NOMO-1 (cell line): ENCODE measurements around the gene MYH11.
"Not testable (repeated sequence)": the region's sequence is repeated elsewhere in the genome, so short reads cannot be mapped to it uniquely, and the experiment has no call there.

Experiments used
- DNase-seq, 2 experiments: peaks; one replicate each; lab custom pipeline; 2025; ENCODE audit not compliant: unreplicated experiment in 2 of 2; lab: John Stamatoyannopoulos, UW

MYH11 gene

DNA sequence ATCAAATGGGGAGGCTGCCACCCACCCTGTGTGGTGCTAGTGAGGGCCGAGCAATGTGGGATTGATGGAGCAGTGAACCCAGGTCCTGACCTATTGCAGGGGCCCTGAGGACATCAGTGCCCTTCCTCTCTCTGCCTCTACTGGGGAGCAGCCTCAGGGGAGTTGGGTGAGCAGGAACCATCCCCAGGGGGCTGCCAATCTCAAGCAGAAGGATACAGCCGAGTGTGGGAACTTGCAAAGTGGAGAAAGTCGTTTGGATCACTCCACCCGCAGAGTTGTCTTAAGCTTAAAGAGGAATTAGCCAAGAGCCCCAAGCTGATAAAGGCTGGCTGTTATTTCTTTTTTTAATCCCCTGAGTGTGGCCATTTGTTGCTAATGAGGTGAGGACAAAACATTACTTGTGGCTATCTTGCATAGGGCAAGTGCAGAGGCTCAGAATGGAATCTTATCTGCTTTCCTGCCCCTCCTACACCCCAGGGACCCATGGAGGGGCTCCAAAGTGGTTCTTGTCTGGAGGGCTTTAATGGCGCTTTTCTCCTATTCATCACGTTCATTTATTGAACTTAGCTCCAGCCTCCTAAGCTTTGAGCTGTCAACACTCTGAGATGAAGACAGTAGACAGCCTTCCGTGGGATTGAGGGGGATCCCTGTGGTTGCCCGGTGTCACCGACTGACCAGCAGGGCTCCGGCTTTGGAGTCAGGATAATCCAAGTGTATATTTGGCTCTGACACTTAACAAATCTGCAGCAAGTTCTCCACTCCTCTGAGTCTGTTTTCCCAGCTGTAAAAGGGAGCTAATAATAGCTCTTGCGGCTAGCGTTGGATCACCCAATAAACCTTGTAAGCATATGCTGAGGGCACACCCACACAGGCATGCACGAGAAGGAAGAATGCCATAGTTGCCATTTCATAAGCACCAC, 45.1 kb downstream of the MYH11 start:
- DNase-seq, result peak; percentile 44 to 60

DNA sequence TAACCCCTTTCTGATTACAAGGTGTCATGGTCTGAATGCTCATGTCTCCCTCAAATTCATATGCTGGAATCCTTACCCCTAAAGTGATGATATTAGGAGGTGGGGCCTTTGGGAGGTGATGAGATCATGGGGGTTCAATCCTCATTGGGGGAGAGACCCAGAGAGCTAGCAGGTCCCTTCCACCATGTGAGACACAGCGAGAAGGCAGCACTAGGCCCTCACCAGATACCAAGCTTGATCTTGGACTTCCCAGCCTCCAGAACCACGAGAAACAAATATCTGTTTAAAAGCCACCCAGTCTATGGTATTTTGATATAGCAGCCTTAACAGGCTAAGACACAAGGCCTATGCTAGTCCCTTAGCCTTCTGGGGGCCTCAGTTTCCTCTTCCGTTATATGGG, 45.9 kb downstream of the MYH11 start:
- no peak for DNase-seq

DNA sequence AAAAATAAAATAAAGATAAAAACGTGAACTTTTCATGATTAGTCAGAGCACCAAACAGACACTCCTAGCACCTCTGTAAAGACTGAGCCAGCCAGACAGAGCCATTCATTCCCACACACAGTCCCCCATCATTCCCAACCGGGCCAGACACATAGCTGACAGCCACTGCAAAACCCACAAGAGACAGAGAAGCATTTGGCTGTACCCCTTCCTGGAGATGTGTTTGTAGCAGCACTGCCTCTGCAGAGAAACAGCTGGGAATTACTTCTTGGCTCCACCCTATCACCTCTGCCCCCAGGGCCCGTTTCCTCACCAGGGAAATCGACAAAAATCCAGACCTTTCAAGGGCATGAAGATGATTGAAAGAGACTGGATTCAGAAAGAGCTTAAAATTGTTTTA, 46.4 kb downstream of the MYH11 start:
- DNase-seq, result no peak

DNA sequence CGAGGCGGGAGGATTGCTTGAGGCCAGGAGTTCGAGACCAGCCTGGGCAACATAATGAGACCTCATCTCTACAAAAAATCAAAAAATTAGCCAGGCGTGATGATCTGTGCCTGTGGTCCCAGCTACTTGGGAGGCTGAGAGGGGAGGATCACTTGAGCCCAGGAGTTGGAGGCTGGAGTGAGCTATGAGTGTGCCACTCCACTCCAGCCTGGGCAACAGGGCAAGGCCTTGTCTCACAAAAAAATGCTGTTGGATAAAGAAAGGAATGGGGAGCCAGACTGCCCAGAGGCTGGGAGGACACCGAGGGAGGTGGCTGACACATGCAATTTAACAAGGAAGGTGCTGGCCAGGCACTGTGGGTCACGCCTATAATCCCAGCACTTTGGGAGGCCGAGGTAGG, 47.5 kb downstream of the MYH11 start:
- DNase-seq, result not testable (repeated sequence)

DNA sequence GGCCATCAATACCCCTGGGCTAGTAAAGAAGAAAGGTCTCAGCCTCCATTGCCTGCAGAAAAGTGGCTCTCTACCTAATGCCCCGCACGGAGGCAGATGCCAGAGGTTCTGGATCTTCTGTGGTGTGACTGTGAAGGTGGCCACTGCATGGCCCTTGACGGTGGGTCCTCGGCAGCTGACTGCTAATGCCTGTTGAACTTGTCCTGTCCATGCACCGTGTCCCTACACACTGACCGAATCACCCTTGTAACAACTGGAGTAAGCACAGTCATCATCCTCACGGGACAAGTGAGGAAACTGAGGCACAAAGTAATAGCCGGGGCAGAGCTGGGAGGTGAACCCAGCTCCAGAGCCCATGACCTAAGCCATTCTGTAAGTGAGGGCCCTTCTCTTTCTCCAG, 48.8 kb downstream of the MYH11 start:
- DNase-seq, result no peak

DNA sequence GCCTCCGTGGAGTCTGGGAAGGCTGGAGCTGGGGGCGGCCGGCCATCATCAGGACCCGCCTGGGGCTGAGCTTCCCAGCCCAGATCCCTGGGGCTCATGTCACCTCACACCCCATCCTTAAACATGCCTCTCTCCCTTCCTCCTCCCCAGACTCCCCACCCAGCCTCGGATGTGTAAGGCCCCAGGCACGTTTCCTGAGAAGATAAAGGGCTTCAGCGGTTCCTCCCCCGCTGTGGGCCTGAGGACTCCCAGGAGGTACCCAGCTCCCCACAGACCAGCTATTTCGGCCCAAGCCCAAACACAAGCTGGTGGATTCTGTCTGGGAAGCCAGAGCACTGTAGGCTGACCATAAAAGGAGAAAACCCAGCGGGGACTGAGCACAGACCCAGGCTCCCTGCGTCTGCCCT, 49.2 kb downstream of the MYH11 start:
- DNase-seq, result no peak

DNA sequence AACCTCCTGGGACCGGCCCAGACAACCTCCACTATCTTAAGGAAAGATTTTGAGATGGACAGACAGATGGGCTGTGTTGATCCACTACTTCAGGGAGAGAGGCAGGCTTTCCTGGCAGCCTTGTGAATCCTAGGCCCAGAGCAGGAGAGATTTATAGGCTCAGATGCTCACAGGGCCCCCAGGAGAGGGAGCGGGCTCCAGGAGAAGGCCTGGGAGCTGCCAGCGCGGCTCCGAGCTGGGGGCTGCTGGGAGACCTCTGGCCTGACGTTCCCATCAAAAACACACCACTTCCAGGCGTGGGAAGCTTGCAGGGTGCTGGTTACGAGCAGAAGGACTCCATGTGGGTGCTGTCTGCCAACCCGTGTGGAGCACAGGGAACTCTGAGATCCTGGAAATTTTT, 53.2 kb downstream of the MYH11 start:
- no peak for DNase-seq

DNA sequence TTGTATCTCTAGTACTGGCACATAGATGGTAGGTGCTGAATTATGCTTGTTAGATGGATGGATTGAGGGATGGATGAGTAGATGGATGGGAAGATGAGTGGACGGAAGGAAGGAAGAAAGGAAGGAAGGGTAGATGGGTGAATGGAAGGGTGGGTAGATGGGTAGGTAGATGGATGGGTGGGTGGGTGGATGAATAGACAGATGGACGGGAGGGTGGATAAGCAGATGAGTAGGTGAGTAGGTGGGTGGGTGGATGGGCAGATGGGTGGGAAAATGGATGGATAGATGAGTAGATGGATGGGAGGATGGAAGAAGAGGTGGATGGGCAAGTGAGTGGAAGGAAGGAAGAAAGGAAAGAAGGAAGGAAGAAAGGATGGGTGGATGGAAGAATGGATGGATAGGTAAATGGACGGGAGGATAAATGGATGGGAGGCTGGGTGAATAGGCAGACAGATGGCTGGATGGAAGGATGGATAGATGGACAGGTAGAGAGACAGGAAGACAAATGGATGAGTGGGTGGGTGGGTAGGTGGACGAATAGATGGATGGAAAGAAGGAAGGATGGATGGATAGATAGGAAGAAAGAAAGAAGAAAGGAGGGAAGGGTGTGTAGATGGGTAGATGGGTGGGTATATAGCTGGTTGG, 56.9 kb downstream of the MYH11 start:
- no peak for DNase-seq

DNA sequence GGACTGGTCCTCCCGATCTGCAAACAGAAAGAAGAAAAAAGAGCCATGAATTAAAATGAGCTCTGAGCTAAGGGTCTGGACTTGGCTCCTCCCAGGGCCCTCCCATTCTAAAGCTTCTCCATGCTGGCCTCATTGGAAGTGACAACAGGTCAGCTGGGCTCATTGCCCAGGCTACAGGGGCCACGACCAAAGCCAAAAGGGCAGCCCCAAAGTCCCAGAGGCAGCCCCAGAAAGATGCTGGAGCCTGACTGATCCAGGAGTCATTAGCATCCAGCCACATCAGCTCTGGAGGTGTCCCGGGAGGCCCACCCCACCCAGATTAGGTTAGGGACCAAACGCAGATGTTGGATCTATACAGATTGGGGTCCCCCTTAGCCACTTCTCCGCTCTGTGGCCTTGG, 58.2 kb downstream of the MYH11 start:
- no peak for DNase-seq

DNA sequence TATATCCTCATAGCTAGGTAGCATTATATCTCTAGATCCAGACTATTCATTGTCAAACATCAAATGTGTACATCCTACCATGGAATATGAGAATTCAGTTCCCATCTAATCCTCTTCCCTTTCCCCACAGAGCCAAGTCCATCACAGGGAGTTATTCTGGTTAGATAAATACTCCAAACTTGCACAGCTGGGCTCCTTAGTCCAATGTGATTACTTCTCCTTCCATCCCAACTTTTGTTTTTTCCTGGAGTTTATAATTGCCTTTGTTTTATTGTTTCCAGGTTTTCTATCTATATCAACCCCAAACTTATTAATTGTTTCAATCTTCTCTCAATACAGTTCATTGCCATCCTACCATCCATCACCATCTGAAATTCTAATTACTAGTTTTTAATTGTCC, 59.9 kb downstream of the MYH11 start:
- DNase-seq, result no peak

DNA sequence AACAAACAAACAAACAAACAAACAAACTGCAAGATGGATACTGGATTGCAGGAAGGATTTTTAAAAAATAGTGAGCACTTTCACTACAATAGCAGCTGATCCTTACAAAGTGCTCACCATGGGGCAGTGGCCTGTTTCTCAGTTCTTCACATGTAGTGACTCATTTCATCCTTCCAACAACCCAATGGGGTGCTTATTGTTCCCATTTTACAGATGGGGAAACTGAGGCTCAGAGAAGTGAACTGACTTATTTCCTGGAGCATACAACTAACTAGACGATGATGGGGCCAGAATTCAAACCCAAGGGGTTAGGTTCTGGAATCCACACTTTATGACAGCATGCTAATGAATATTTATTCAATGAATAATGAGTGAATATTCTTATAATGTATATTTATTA, 61.2 kb downstream of the MYH11 start:
- no peak for DNase-seq

DNA sequence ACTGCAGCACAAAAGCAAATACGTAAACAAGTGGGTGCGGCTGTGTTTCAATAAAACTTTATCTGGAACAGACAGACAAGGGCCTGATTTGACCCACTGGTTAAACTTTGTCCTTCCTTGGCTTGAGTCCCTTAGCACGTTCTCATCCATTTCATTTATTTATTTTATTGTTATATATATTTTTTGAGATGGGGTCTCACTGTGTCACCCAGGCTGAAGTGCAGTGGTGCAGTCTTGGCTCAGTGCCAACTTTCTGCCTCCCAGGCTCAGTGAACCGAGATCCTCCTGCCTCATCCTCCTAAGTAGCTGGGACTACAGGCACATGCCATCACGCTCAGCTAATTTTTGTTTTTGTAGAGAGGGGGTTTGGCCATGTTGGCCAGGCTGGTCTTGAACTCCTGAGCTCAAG, 64.3 kb downstream of the MYH11 start:
- no peak for DNase-seq

DNA sequence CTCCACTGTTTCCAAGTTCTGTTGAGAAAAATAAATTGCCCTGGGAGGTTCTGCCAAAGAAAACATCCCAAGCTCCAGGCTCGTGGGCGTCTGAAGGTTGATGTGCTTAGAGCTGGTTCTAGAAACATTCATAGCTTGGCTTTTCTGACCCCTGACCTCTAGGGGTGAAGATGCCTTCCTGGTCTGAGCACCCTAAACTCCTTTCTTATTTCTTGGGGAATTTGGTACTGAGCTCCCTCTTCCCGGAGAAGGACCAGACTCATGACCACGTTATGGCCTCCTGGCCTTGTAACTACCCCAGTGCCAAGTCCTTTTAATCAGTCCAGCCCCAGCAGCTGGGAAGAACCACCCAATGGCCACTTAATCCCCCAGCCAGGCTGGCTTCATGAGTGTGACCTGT, 66.4 kb downstream of the MYH11 start:
- no peak for DNase-seq

DNA sequence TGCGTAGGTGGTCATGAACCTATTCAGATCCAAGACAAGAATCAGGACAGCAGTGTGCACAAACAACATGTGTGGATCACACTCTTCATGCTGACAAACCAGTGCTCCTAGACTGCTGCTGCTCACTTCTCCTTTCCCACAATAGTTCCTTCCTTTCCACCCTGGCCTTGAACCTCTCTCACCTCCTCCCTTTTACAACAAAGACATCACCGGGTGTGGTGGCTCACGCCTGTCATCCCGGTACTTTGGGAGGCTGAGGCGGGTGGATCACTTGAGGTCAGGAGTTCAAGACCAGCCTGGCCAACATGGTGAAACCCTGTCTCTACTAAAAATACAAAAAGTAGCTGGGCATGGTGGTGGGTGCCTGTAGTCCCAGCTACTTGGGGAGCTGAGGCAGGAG, 67.0 kb downstream of the MYH11 start:
- not testable (repeated sequence) for DNase-seq

DNA sequence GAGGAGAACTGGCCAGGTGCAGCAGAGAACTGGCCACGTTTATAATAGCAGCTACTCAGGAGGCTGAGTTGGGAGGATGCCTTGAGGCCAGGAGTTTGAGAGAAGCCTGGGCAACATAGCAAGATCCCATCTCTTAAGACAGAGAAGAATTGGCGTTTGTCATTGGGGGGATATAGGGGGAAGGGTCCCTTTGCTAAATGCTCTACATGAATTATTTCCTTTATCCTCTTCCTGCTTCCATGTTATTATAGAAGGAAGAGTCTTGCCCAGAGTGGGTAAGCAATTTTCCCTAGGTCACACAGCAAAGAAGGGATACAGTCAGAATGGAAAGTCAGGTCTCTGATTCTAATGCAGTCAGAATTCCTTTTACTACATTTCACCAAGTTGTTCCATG, 68.0 kb downstream of the MYH11 start:
- DNase-seq, result no peak

DNA sequence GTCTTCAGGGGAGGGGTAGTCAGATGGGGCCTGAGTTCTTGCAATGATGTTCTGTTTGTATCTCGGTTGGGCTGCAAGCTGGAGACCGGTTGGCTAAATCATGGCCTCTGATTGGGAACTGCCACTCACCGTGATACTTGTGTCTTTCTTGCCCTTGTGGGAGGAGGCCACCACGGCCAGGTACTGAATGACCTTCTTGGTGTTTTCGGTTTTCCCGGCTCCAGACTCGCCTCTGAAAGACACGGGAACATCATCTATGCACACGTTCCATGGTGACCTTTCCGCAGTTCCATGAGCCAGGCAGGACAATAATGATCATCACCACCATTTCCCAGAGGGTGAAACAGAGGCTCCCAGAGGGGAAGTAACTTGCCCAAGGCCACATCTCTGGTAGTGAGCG, 70.3 kb downstream of the MYH11 start:
- no peak for DNase-seq

DNA sequence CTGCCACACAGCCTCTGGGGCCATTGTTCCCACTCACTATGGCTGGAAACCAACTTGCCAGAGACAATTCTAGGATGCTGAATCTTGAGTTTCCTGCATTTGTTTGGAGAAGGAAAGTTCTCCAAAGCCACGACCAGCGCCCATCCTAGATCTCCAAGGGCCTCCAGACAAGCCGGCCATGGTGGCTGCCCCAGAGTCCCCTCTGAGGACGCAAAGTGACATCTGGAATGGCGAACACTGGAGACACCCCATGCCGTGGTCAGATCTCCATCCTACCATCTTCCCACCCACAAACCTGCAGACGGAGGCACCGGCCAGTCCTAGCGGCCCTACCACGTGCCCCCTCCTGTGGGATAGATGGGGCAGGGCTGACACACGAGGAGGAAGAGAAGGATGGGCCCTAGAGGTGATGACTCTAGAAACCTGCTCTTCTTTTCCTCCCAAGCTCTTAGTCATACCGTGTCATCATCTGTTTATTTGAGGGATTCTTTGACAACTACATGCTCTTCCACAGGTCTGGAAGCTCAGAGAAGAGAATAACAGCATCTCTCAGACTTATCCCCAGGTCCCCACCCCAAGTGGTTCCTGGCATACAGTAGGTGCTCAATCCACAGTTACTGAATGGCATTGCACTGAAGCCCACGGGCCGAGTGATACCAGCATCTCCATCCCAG, 71.3 kb downstream of the MYH11 start:
- no peak for DNase-seq

DNA sequence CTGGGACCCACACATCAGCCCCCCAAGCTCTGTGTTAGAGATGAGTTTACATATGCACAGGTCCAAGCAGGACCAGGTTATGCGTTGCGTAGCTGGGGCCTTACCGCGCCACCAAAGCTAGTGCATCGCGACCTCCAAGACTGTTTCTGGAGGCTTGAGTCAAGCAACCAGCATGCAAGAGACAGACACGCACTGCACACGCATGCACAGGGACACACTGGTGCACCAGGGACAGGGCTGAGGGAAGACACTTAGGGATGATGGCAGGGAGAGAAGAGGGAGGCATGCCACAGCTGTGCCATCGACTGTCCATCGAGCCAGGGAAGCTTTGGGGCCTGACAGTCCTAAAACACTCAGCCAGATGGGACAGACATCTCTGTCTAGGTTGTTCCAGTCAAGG, 72.8 kb downstream of the MYH11 start:
- no peak for DNase-seq

DNA sequence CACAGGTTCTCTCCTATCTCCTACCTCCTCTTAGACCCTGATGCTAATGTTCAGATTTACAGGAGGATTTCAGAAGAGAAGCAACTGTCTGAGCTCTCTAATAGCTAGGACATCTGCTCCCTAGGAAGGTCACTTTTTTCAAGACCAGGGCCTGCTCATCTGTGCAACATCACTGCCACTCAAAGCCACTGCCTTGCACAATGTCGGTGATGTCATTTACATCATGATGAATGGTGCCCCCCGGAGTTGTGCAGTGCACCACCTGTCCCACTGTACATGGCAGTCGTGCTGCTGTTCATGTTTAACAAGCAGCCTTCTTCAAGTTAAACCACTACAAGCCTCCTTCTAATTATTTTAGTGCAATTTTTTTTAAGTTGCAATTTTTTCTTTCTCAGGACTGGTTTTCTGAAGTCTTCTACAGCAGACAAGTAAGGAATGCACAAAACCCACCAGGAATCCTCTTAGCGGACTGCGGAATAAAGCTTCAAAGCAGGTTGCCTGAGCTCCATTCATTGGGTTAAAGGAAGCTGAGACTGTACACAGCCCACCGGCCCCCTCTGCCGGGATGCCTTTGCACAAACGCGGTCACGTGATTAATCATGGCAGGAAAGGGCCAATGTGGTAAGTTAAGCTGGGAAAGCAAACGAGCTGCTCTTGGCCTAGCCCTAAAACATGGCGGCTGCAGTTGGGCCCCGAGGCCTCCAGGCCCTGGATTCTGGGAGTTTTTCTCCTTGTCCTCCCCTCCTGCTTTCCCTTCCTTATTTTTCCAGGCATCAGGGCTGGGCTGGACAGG, 74.1 kb downstream of the MYH11 start:
- DNase-seq, result no peak

DNA sequence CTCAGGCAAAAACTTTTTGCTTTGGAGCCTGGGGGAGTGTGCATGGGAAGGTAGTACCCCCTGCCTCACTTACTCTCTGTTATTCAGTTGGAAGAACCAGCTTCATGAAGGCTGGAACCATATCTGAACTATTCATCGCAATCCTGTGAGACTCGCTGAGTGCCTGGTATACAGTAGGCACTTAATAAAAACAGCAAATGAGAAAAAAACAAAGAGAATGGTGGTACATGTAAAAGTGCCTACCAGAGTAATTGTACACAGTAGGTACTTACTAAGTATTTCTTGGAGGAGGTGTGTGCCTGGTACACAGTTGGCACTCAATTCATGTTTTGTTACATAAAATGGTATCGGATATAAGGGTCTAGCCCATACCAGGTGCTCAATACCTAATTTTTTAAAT, 75.2 kb downstream of the MYH11 start:
- DNase-seq, result no peak

DNA sequence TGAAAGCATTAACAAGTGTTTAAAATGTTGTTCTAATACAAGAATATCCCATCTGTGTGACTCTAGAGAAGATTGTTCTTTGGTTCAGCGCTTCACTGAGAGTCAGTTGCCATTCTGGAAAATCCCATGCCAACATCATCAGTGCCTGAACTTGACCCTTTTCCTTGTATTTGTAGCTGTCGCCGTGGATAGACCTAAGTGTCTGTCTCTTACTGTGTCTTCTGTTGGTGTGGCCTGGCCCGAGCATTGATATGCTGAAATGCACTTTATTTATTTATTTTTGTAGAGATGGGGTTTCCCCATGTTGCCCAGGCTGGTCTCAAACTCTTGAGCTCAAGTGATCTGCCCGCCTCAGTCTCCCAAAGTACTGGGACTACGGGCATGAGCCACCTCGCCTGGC, 76.0 kb downstream of the MYH11 start:
- DNase-seq, result no peak
